GM21381 (cell line): Measurements from ENCODE around the gene PLEKHJ1.

Source experiments
- ATAC-seq: cut with Tn5 transposase; IDR thresholded peaks from one replicate; pipeline ENCODE4 v1.9.1; 2021; ENCODE audit warnings: mild to moderate bottlenecking, moderate library complexity; ENCODE audit not compliant: unreplicated experiment

PLEKHJ1 gene

DNA sequence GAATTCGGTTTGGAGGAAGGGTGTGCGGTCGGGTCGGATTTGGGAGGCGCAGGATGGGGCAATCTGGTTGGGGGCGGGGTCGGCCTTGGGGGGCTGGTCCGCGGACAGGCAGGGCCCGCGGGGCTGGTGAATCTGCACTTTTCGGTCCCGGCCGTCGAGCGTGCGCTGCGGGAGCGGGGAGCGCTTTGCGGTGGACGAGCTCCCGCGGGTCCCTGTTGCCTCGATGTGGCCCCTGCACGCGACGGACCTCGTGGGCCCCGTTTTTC lies 34.0 kb upstream of the PLEKHJ1 start:
- ATAC-seq, result no peak

DNA sequence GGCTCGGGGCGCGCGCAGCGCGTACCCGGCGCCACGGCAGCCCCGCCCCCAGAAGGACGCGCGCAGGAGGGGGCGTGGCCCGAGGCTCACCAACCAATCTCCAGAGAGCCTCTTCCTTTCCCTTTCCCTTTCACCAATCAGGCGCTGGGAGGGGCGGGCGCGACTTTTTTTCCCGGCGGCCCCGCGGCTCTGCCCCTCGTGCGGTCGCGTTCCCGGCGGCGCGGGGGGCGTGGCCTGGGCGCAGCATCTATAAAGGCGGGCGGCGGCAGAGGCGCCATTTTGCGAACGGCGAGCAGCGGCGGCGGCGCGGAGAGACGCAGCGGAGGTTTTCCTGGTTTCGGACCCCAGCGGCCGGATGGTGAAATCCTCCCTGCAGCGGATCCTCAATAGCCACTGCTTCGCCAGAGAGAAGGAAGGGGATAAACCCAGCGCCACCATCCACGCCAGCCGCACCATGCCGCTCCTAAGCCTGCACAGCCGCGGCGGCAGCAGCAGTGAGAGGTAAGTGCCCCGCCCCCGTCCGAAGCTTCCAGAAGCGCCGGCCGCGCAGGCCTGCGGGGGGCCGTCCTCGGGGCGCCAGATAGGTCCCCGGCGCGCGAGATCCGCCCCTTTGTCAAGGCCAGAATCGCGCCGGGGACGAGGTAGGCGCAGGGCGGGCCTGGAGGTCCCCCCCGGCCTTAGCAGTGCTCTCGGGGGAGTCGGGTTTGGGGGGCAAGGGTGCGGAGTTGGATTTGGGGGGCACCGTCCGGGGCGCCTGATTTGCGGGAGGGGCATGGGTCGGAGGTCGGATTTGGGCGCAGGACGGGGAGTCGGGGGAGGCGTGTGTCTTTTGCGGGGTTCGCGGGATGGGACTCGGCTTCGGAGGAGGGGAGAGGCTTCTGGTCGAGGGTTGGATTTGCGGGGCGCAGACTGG lies 33.4 kb upstream of the PLEKHJ1 start:
- peak; percentile 60 for ATAC-seq

DNA sequence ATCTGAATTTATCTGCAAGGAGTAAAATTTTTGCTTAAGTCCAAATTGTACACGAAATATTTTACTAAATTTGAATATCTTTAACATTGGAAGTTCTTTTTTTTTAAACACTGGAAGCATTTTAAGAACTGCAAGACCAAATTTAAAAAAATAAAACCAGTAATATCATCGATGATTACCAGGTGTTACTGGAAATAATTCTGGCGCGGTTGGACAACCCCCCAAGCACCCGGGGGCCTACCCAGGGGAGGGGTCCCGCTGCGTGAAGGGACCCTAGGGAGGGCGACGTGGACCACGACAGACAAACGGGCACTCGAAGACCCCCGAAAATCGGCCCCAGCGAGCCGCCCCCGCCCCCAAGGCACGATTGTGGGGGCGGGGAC lies 32.7 kb upstream of the PLEKHJ1 start:
- no peak for ATAC-seq

DNA sequence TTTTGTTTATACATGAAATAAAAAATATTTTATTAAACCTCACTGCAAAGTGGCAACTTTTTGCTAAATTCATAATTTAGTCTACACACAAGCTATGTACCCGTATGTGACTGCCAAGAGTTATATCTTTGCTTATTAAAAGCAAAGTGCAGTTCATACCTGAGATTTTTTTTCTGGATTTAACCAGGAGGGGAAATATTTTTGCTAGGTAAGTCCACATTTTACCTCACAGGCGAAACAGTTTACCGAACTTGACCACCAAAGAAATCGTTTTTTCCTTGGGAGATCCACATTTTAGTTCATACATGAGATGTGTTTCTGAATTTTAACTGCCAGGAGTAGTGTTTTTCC lies 32.3 kb upstream of the PLEKHJ1 start:
- ATAC-seq, result no peak

DNA sequence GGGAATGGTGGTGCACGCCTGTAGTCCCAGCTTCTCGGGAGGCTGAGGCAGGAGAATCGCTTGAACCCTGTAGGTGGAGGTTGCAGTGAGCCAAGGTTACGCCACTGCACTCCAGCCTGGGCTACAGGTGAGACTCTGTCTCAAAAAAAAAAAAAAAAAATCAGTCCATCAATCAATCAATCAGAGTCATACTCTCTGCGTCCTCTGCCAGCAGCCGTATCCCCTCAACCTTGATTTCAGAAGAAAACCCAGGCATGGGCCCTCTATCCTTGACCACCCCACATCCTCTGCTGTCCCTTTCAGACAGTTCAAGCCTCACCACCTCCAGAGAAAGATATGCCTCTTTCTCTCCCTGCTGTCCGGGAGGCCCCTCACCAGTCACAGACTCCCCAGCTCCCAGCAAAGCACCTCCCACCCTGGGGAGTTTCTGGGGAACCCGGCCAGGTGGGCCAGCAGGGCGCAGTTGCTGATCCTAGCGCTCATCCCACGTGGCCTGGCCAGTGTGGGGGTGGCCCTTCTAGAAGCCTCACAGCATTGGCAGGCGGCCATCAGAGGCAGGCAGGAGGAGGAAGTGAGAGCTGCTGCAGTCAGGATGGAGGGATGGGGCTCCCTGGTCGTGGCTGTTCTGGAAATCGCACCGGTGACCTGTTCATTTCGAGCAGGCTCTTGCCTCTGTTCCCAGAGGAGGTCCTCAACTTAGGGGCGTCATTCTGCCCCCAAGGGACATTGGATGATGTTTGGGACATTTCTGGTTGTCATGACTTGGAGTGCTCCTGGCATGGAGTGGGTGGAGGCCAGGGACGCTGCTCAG lies 30.3 kb upstream of the PLEKHJ1 start:
- no peak for ATAC-seq

DNA sequence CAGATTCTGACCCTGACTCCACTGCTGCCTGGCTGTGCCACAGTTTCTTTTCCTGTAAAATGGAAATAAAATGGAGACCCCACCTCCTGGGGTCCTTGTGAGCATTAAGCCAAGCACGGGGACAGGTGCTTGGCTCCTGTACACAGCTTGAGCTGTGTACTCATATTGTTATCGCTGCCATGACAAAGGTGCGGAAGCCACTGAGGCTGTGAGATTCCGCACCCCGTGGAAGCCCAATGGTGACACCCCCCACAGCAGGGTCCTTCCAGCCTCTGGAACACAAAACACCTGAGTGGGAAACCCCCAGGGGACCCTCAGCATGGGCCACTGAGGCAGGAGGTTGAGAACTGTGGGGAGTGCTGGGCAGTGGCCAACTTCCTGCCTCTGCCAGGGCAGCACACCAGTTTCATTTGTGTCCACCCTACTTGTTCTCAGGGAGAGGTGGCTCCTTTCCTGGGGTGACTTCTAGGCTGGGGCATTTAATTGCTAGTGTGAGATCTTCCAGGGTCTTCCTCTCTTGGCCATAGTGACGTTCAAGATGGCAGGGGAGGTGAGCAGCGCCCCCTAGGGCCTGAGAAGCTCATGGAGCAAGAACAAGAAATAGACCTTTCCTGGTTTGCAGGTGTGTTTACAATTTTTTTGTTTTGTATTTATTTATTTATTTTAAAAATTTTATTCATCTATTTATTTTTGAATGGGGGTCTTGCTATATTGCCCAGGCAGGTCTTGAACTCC lies 25.5 kb upstream of the PLEKHJ1 start:
- no peak for ATAC-seq

DNA sequence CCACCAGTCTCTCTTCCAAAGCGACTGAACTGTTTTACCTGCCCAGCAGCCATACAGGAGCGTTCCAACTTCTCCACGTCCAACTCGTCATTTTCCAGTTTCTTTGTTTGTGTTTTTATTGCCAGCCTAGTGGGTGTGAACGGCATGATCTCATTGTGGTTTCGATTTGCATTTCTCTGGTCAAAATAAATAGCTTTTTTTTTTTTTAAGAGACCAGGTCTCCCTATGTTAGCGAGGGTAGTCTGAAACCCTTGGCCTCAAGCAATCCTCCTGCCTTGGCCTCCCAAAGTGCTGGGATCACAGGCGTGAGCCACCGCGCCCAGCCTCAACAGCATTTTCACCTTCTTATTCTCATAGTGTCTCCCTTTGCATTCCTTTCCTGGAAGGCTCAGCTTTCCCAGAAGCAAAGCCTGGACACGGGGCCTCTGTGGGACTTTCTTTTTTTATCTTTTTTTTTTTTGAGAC lies 24.2 kb upstream of the PLEKHJ1 start:
- ATAC-seq, result no peak

DNA sequence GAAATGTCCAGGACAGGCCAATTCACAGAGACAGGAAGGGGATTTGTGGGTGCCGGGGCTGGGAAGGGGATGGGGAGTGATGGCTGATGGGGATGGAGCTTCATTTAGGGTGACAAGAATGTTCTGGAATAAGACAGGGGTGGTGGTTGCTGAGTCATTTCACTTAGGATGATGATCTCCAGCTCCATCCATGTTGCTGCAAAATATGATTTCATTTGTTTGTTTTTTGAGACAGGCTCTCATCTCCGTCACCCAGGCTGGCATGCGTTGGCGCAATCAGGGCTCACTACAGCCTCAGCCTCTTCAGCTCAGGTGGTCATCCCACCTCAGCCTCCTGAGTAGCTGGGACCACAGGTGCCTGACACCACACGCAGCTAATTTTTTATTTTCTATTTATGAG lies 23.2 kb upstream of the PLEKHJ1 start:
- ATAC-seq, result no peak

DNA sequence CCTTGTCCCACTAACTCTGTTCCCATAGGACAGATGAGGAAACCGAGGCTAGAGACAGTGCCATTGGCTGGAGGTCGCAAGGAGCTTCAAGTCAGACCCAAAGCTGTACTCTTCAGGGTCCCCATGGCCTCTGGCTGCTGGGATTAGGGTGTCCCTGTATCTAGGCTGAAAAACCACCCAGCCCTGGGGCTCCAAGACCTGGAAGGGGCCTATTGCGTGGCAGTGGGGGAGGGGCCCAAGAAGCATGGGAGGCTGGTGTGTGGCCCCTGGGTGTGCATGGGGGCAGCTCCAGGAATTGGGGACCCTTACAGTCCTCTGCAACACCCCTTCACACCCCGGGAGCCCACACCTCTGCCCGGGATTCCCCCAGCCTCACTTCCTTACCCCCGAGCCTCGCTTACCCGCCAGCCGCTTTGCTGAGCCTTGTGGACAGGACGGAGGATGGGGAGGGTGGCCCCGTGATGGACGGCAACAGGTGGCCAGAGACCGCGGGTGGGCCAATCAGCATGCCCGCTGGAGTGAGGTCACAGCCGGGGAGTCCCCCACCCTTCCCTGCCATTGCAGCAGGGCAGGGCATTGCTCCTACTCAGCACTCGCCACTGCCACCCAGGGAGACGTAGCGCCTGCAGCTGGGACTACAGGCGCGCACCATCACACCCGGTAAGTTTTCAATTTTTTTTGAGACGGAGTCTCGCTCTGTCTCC lies 20.0 kb upstream of the PLEKHJ1 start, which contains the start of gene JSRP1:
TSS of gene JSRP1 (minus strand) at position 436 of the 704 bp plus-strand sequence. CDS start 1,103 bp downstream, outside the sequence.
- ATAC-seq, result no peak

DNA sequence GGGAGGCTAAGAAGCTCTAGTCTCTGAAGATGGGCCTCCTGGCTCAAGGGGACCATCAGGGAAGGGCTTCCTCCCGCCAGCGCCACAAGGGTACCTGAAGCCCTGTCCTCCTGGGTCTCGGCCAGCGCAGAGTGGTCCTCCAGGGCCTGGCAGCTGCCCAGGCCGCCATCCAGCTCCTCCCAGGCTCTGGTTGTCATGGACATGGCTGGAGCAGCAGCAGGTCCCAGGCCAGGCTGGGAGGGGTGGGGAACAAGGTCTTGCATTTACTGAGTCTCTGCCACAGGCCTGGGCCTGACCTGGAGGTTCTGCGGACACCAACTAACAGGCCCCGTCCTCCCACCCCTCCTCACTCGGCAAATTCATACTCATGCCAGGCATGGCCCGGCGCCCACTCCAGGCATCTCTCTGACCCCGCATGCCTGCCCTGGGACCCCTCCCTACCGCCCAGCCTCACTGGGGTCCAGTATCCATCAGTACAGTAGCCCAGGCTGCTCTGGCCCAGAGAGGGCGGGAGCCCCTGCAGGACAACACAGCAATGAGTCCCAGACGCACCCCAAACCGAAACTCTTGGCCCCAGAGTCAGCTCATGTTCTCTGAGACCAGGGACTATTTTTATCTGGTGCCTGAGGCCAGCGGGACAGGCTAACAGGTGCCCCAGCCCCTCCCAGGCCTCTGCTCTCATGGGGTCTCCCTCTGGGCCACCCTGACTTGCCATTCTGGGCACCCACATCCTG lies 19.1 kb upstream of the PLEKHJ1 start:
- ATAC-seq, result no peak

DNA sequence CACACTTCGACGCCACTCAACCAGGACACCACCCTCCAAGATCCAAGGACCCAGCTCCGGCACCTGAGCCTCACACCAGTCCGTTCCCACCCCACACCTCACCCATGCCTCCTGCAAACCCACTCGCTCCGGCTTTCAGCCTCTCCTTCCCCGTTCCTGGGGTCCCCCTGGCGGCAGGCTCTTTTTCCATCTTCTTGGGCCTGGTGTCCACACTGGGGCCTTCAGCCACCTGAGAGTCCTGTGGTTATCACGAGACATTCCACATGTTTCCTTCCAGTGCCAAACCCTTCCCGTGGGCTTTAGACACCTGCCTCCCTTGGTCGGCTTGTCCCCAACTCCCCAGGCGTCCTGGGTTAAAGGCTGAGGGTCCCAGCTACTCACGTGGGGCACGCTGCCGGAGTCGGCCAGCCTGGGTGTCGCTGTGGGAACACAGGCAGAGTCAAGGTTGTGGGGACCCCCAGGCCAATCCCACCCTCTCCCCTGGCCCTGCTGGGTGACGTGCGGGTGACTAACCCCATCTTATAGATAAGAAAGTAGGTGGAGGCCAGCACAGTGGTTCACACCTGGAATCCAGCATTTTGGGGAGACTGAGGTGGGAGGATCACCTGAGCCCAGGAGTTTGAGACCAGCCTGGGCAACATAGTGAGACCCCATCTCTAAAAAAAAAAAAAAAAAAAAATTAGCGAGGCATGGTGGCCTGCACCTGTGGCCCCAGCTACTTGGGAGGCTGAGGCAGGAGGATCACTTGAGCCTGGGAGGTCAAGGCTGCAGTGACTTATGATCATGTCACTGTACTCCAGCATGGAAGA lies 18.1 kb upstream of the PLEKHJ1 start:
- ATAC-seq, result no peak

DNA sequence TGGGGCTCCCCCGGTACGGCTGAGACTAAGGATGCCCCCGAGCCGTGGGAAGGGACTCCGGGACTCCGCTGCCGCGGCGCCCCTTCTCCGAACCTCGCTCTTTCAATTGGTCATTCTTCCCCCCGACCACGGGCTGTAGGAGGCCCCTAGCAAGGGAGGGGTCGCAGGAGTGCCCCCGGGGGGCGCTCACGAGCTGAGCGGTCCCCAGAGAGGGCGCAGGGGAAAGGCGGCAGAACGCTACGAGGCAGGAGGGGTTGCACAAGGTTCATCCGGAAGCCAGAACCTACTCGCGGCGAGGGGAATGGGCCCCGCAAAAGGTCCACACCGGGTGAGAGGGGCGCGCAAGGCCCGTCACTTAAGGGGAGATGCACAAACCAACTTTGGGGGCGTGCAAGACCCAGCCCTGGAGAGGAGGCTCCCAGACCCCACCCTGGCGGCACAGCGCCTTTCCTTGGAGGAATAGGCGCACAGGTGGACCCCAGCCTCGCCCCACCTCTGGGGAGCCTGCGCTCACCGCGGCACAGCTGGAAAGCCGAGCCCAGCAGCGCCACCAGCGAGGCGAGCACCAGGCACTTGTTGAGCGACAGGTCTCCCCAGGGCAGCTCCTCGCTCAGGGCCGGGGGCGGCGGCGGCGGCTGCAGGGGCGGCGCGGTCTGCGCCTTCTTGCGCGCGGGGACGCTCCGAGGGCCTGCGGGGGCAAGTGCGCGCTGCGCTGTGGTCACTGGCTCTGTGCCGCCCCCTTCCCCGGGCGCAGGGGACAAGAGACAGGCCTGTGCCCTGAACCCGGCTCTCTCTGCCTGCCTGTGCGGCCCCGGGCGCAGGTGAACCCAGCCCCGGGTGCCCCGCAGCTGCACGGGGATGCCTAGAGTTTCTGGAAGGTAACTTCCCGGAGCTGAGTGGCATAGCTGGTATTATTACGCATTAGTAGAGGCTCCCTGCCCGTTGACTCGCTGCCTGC lies 17.3 kb upstream of the PLEKHJ1 start:
- no peak for ATAC-seq

DNA sequence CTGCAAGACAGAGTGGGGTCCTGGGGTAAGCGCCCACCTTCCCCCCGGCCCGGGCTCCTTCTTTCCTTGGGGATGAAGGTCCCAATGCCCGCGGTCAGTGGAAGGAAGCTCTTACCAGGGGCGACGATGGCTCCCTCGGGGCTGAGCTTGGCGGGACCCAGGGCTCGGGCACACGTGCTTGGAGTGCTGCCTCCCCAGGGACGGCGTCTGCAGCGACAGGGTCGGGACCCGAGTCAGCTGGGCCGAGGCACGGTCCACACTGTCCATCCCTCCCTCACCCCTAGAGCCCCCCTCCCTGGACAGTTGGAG lies 16.6 kb upstream of the PLEKHJ1 start:
- ATAC-seq, result no peak

DNA sequence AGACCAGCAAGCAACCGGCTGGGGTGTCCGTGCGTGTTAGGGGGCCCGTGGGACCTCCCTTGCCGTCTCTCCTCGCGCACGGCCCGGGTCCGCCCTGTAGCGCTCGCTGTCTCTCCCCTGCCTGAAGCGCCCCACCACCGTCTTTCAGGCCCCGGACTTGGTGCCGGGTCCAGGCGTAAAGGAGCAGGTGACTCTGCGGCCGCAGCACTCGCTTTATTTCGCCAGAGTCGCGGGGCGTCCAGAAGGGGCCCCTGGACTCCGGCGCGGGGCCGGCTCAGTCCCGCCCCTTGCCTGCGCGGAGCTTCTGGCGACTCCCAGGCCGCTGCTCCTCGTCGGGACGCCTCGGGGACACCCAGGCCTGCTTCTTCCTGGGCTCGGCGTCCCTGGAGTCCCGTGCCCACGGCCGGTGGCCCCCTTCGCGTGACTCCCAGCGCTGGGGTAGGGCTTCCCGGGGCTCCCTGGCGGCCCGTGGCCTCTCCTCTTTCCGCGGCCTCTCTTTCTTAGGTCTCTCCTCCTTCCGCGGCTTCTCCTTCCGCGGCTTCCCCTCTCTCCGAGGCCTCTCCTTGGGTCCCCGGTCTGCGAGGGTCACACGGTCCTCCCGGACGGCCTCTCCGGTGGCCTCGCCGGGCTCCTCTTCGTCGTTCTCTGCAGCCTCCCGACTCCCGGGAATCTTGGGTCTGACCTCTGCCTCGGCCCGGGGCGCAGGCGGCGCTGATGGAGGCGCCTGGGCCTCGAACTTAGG lies 16.1 kb upstream of the PLEKHJ1 start:
- ATAC-seq, result no peak

DNA sequence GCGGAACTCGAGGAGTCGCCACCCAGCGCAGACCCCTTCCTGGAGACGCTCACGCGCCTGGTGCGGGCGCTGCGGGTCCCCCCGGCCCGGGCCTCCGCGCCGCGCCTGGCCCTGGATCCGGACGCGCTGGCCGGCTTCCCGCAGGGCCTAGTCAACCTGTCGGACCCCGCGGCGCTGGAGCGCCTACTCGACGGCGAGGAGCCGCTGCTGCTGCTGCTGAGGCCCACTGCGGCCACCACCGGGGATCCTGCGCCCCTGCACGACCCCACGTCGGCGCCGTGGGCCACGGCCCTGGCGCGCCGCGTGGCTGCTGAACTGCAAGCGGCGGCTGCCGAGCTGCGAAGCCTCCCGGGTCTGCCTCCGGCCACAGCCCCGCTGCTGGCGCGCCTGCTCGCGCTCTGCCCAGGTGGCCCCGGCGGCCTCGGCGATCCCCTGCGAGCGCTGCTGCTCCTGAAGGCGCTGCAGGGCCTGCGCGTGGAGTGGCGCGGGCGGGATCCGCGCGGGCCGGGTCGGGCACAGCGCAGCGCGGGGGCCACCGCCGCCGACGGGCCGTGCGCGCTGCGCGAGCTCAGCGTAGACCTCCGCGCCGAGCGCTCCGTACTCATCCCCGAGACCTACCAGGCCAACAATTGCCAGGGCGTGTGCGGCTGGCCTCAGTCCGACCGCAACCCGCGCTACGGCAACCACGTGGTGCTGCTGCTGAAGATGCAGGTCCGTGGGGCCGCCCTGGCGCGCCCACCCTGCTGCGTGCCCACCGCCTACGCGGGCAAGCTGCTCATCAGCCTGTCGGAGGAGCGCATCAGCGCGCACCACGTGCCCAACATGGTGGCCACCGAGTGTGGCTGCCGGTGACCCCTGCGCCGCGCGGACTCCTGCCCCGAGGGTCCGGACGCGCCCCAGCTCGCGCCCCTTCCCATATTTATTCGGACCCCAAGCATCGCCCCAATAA lies 15.3 kb upstream of the PLEKHJ1 start:
- no peak for ATAC-seq

DNA sequence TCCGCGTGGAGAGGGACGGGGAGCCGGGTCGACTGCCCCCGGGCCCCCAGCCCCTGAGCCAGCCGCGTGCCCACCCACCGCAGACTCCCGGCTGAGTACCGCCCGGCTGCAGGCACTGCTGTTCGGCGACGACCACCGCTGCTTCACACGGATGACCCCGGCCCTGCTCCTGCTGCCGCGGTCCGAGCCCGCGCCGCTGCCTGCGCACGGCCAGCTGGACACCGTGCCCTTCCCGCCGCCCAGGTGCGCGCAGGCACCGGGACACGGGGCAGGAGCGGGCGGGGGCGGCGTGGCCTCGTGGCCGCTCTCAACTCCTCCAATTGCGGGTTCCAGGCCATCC lies 14.6 kb upstream of the PLEKHJ1 start:
- no peak for ATAC-seq
